SK-N-SH (cell line): ENCODE results near the gene BCAS4. TPM values are rescaled to one million over a fixed set of nuclear protein-coding genes. Genes with fewer than 3 reads are reported as not detected.

ENCODE experiments used
- CTCF ChIA-PET: fragments of 300-600, 350-600 bp; formaldehyde crosslinking; extraction: SDS; loops from one replicate; lab custom pipeline; 2021; lab: Yijun Ruan, JAX
- POLR2A ChIA-PET: fragments of 350-600 bp; sonication (Branson Sonifier 250); formaldehyde crosslinking; extraction: SDS; loops from one replicate; lab custom pipeline; 2020; ENCODE audit warnings: antibody characterized with exemption, inconsistent platforms; lab: Yijun Ruan, JAX
- DNase-seq: peaks from one replicate; pipeline ENCODE4 v3.0.0; 2012
- H2AFZ ChIP-seq: fragments of 200-600 bp; sonication (generic); 2 replicates; pipeline ENCODE4 v1.8.1; 2016; ENCODE audit warnings: antibody characterized with exemption, mild to moderate bottlenecking, low read depth
- H3F3A ChIP-seq: fragments of 200-600 bp; sonication (generic); replicated peaks from 2 replicates; pipeline ENCODE3; 2016; ENCODE audit warnings: antibody characterized with exemption, mild to moderate bottlenecking; ENCODE audit not compliant: insufficient read depth
- H3K27ac ChIP-seq, 2 experiments: fragments of 200-500 bp in 1 of 2; fragments of 200-600 bp in 1 of 2; sonication (Bioruptor generic) in 1 of 2; sonication (generic), shearing (Covaris generic) in 1 of 2; 2 replicates each; pipeline versions ENCODE4 v1.5.1 to v1.6.1; 2014 to 2016; ENCODE audit warnings: low read depth in 2 of 2, inconsistent platforms in 1 of 2, low read length in 1 of 2, mild to moderate bottlenecking in 1 of 2, mixed read lengths in 1 of 2
- H3K27me3 ChIP-seq: fragments of 200-600 bp; sonication (generic), shearing (Covaris generic); 2 replicates; pipeline ENCODE4 v1.6.1; 2016; ENCODE audit warnings: mixed run types; ENCODE audit not compliant: insufficient read depth
- H3K36me3 ChIP-seq, 2 experiments: fragments of 200-500 bp in 1 of 2; fragments of 200-600 bp in 1 of 2; sonication (Bioruptor generic) in 1 of 2; sonication (generic) in 1 of 2; replicated peaks in 1 of 2; 2 replicates each; pipeline versions ENCODE3 to v1.5.1; 2014 to 2016; ENCODE audit warnings: low read length in 1 of 2, mild to moderate bottlenecking in 1 of 2; ENCODE audit not compliant: insufficient read depth in 2 of 2, control insufficient read depth in 1 of 2
- H3K4me1 ChIP-seq, 2 experiments: fragments of 200-500 bp in 1 of 2; fragments of 200-600 bp in 1 of 2; sonication (Bioruptor generic) in 1 of 2; sonication (generic), shearing (Covaris generic) in 1 of 2; 2 replicates each; pipeline versions ENCODE4 v1.5.1 to v1.6.1; 2014 to 2016; ENCODE audit warnings: low read depth in 1 of 2, low read length in 1 of 2, mixed run types in 1 of 2; ENCODE audit not compliant: insufficient read depth in 2 of 2, control insufficient read depth in 1 of 2
- H3K4me2 ChIP-seq: fragments of 200-600 bp; sonication (generic), shearing (Covaris generic); 2 replicates; pipeline ENCODE4 v1.6.1; 2017; ENCODE audit warnings: mixed run types
- H3K4me3 ChIP-seq, 2 experiments: fragments of 200-500 bp in 1 of 2; fragments of 200-600 bp in 1 of 2; sonication (Bioruptor generic) in 1 of 2; sonication (generic), shearing (Covaris generic) in 1 of 2; 2 replicates each; pipeline versions ENCODE4 v1.5.1 to v1.8.1; 2014 to 2016; ENCODE audit warnings: low read depth in 2 of 2, inconsistent platforms in 1 of 2, low read length in 1 of 2, mild to moderate bottlenecking in 1 of 2, mixed read lengths in 1 of 2, moderate library complexity in 1 of 2
- H3K79me2 ChIP-seq: fragments of 200-600 bp; sonication (generic); 2 replicates; pipeline ENCODE4 v1.8.1; 2017; ENCODE audit warnings: mild to moderate bottlenecking; ENCODE audit not compliant: insufficient read depth
- H3K9ac ChIP-seq: fragments of 200-600 bp; sonication (generic); 2 replicates; pipeline ENCODE4 v1.6.1; 2017; ENCODE audit warnings: mixed run types
- H3K9me2 ChIP-seq: fragments of 200-600 bp; sonication (generic); 2 replicates; pipeline ENCODE4 v1.6.1; 2017; ENCODE audit warnings: mixed run types
- H3K9me3 ChIP-seq: fragments of 200-600 bp; sonication (generic); 2 replicates; pipeline ENCODE4 v1.6.1; 2017; ENCODE audit warnings: mixed run types, mild to moderate bottlenecking, moderate library complexity
- H4K20me1 ChIP-seq: fragments of 200-600 bp; sonication (generic); 2 replicates; pipeline ENCODE4 v1.6.1; 2017; ENCODE audit warnings: mild to moderate bottlenecking, mixed run types; ENCODE audit not compliant: insufficient read depth
- ELF1 ChIP-seq: IDR thresholded peaks from 2 replicates; pipeline ENCODE4 v1.4.0; 2012
- EP300 ChIP-seq, 2 experiments: IDR thresholded peaks; 2 replicates each; pipeline versions ENCODE4 v1.4.0 to v1.6.1; 2012; ENCODE audit warnings: borderline replicate concordance in 1 of 2, low read depth in 1 of 2, low read length in 1 of 2
- FOSL2 ChIP-seq: IDR thresholded peaks from 2 replicates; pipeline ENCODE4 v1.4.0; 2012; ENCODE audit warnings: low read depth, mild to moderate bottlenecking, moderate library complexity, borderline replicate concordance
- GATA2 ChIP-seq: sonication (generic); formaldehyde crosslinking; IDR thresholded peaks from 2 replicates; pipeline ENCODE4 v1.5.0; 2020; ENCODE audit warnings: mild to moderate bottlenecking, missing genetic modification reagents
- JUND ChIP-seq: IDR thresholded peaks from 2 replicates; pipeline ENCODE4 v1.4.0; 2012
- MAX ChIP-seq: IDR thresholded peaks from 2 replicates; pipeline ENCODE4 v1.4.0; 2012; ENCODE audit warnings: low read depth
- MXI1 ChIP-seq: IDR thresholded peaks from 2 replicates; pipeline ENCODE4 v1.6.1; 2012; ENCODE audit warnings: mild to moderate bottlenecking, low read depth, low read length, improper control_type of control experiment
- NFIC ChIP-seq: IDR thresholded peaks from 2 replicates; pipeline ENCODE4 v1.4.0; 2012; ENCODE audit warnings: borderline replicate concordance
- PBX3 ChIP-seq: IDR thresholded peaks from 2 replicates; pipeline ENCODE4; 2012
- POLR2AphosphoS5 ChIP-seq: IDR thresholded peaks from 2 replicates; pipeline ENCODE4 v1.6.1; 2012; ENCODE audit warnings: low read depth, low read length
- RAD21 ChIP-seq: IDR thresholded peaks from 2 replicates; pipeline ENCODE4 v1.6.1; 2012; ENCODE audit warnings: mild to moderate bottlenecking, low read length
- RFX5 ChIP-seq: IDR thresholded peaks from 2 replicates; pipeline ENCODE4 v1.6.1; 2012; ENCODE audit warnings: mild to moderate bottlenecking, improper control_type of control experiment, low read length
- SIN3A ChIP-seq: IDR thresholded peaks from 2 replicates; pipeline ENCODE4 v1.6.1; 2012; ENCODE audit warnings: low read depth, mild to moderate bottlenecking, low read length, moderate library complexity, borderline replicate concordance
- TCF12 ChIP-seq: IDR thresholded peaks from 2 replicates; pipeline ENCODE4 v1.4.0; 2012
- TEAD4 ChIP-seq: IDR thresholded peaks from 2 replicates; pipeline ENCODE4 v1.4.0; 2012; ENCODE audit warnings: mild to moderate bottlenecking, borderline replicate concordance; ENCODE audit not compliant: insufficient read depth
- USF1 ChIP-seq: IDR thresholded peaks from 2 replicates; pipeline ENCODE4 v1.4.0; 2012; ENCODE audit warnings: low read depth, borderline replicate concordance
- YY1 ChIP-seq: IDR thresholded peaks from 2 replicates; pipeline ENCODE4 v1.4.0; 2012; ENCODE audit warnings: low read depth, mild to moderate bottlenecking
- WGBS: methylation state at CpG from one replicate; pipeline ENCODE4 v1.1.6; 2017; ENCODE audit warnings: low lambda C conversion rate; 5-methylcytosine and 5-hydroxymethylcytosine counted together
- polyA plus RNA-seq, 3 experiments: library from polyadenylated mRNA; depleted of rRNA; stranded (reverse); fragments of >200 nt; gene quantifications; 2 replicates each; pipeline ENCODE4 v1.2.3, GENCODE V29; 2012

BCAS4 gene
- polyA plus RNA-seq, 1 of the 3 experiments (the other 2 are of a cell fraction): 43.8 TPM

- 0 out of 2 replicates have a peak overlapping the region, but pooled peaks have one; percentile 22 for H3K4me2 ChIP-seq
- H3K4me1 ChIP-seq: peaks cover 9 to 31% of the 10 kb centered on the region in 2 experiments; a peak in 3 of 4 replicates
- H3K9me3 ChIP-seq: no peaks in the 10 kb centered on the region
- H3K9me2 ChIP-seq: no peaks in the 10 kb centered on the region
- no peak overlapping the region for H3K27ac ChIP-seq
- no peaks in the 10 kb centered on the region for H3K27me3 ChIP-seq
- H3K36me3 ChIP-seq: no peaks in the 10 kb centered on the region
- ChIA-PET POLR2A (no interaction called here), CTCF (interaction anchor here (1.2 to 2.8 kb wide), 4 partner anchors 12 to 85 kb away, joined by 4 to 16 read pairs (median 4); partner anchors contain the start of gene BCAS4)
- no peak for DNase-seq
- no peak overlapping the region for H3K9ac ChIP-seq
- no peak overlapping the region for H2AFZ ChIP-seq
- TF ChIP-seq JUND (peak; percentile 53), ELF1 (0 out of 2 replicates have a peak, but pooled peaks have one; percentile 9), TCF12 (0 out of 2 replicates have a peak, but pooled peaks have one; percentile 22), RFX5 (no peak), FOSL2 (peak; percentile 79), NFIC (peak; percentile 84), MXI1 (no peak), EP300 (IDR thresholded peaks at IDR 0.05; ENCODE audit: borderline replicate concordance in 1 of 2, low read depth in 1 of 2, low read length in 1 of 2) (no peak)
- 77% methylated on average over 5 of the region's 9 CpGs for WGBS
- no peak overlapping the region for H3K4me3 ChIP-seq
- H3K79me2 ChIP-seq: no peaks in the 10 kb centered on the region
- no peaks in the 10 kb centered on the region for H3F3A ChIP-seq
- no peaks in the 10 kb centered on the region for H4K20me1 ChIP-seq
Observed at GRCh38 chr20:50844430-50845100, 49.7 kb downstream of the BCAS4 start.

GRCh38 chr20:50845566-50846215, 50.8 kb downstream of the BCAS4 start:
- ChIA-PET POLR2A (interaction anchor here (0.9 kb wide), 1 partner anchor 20 kb away, joined by 3 read pairs; no protein-coding TSS in a partner anchor), CTCF (interaction anchor here (1.0 to 3.2 kb wide), 5 partner anchors 10 to 96 kb away, joined by 4 to 20 read pairs (median 4); partner anchors contain the start of gene BCAS4)
- Histone ChIP-seq H3K79me2 (no peaks in the 10 kb centered on the region), H3K9ac (no peak overlapping the region), H3K4me1 (peaks cover 9 to 31% of the 10 kb centered on the region in 2 experiments; a peak in 3 of 4 replicates), H3F3A (no peaks in the 10 kb centered on the region), H4K20me1 (no peaks in the 10 kb centered on the region), H3K27me3 (no peaks in the 10 kb centered on the region), H3K9me2 (no peaks in the 10 kb centered on the region), H2AFZ (no peak overlapping the region), H3K4me2 (no peak overlapping the region), H3K27ac (peak overlapping the region in 1 of 2 experiments; percentile 29; a peak in 1 of 4 replicates), H3K36me3 (no peaks in the 10 kb centered on the region), H3K9me3 (no peaks in the 10 kb centered on the region), H3K4me3 (no peak overlapping the region)
- 92% methylated on average over 3 of the region's 15 CpGs for WGBS
- peak; percentile 76 for DNase-seq
- no peak for TF ChIP-seq TEAD4
- TF ChIP-seq EP300 (IDR thresholded peaks at IDR 0.05; ENCODE audit: borderline replicate concordance in 1 of 2, low read depth in 1 of 2, low read length in 1 of 2): 0 out of 4 replicates have a peak, but pooled peaks of 1 of the 2 experiments have one; percentile 16

- Histone ChIP-seq H3K27ac (no peak overlapping the region), H3F3A (no peaks in the 10 kb centered on the region), H3K27me3 (no peaks in the 10 kb centered on the region), H3K9me2 (no peaks in the 10 kb centered on the region), H2AFZ (no peak overlapping the region), H3K4me3 (no peak overlapping the region), H4K20me1 (no peaks in the 10 kb centered on the region), H3K9me3 (no peaks in the 10 kb centered on the region), H3K4me1 (peaks cover 9 to 31% of the 10 kb centered on the region in 2 experiments; a peak in 3 of 4 replicates), H3K4me2 (no peak overlapping the region; the same call in 1 of the 2 replicates), H3K79me2 (no peaks in the 10 kb centered on the region), H3K9ac (no peak overlapping the region), H3K36me3 (no peaks in the 10 kb centered on the region)
- TF ChIP-seq PBX3: no peak
- no peak for TF ChIP-seq RAD21
- no peak for TF ChIP-seq SIN3A
- no peak for TF ChIP-seq TEAD4
- TF ChIP-seq EP300 (IDR thresholded peaks at IDR 0.05; ENCODE audit: borderline replicate concordance in 1 of 2, low read depth in 1 of 2, low read length in 1 of 2): no peak
- no peak for TF ChIP-seq GATA2 (CRISPR knock-in tag)
- TF ChIP-seq YY1: no peak
- no peak for TF ChIP-seq USF1
- no peak for TF ChIP-seq POLR2AphosphoS5
- no peak for TF ChIP-seq MAX
- WGBS: 65% methylated on average over 7 of the region's 8 CpGs
- ChIA-PET CTCF (interaction anchor here (0.9 to 3.2 kb wide), 3 partner anchors 54 to 81 kb away, joined by 3 to 20 read pairs (median 15); partner anchors contain the start of gene BCAS4), POLR2A (no interaction called here)
- DNase-seq: no peak
Observed at GRCh38 chr20:50848341-50848808, 53.5 kb downstream of the BCAS4 start.
